GM13977 (cell line): ENCODE measurements around the gene RYR3.

Experiments used
- DNase-seq: peaks from one replicate; pipeline ENCODE4 v3.0.0; 2012; ENCODE audit warnings: low spot score
- in situ Hi-C: fragments of 300-500 bp; cut with MboI; formaldehyde crosslinking; loops from one replicate; pipeline ENCODE4 v1.12.0; 2022; ENCODE audit warnings: low sequenced_read_pairs, low pct_unique_long_range_greater_than_20kb, mixed read lengths, inconsistent platforms; ENCODE audit not compliant: unreplicated experiment
- TF ChIP-seq, protein P1 (sequence below): IDR thresholded peaks from 2 replicates; pipeline ENCODE4 v1.5.1; 2012; ENCODE audit warnings: mild to moderate bottlenecking, control low read depth; ENCODE audit not compliant: insufficient read depth; ENCODE audit errors: extremely low read depth, missing control alignments

Gene RYR3

DNA sequence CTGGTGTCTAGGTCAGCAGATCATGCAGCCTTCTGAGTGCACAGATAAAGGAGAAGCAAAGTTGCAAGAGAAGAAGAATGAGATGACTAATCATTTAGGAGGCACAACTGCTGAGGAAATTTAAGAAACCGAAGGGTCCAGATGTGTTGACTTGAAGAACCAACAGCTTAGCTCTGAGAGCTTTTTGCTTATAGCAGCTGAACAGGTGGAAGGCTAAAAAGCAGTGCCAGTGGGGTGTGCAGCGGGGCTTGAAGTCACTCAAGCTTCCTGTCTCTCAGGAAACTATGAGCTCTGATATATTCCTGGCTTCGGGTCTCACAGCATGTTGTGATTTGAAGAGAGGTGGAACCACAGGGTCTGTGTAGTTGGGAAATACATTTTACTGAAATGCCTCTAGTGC is 305.7 kb downstream of the RYR3 start:
- in situ Hi-C loops, result no loop called here
- TF ChIP-seq, protein P1, sequence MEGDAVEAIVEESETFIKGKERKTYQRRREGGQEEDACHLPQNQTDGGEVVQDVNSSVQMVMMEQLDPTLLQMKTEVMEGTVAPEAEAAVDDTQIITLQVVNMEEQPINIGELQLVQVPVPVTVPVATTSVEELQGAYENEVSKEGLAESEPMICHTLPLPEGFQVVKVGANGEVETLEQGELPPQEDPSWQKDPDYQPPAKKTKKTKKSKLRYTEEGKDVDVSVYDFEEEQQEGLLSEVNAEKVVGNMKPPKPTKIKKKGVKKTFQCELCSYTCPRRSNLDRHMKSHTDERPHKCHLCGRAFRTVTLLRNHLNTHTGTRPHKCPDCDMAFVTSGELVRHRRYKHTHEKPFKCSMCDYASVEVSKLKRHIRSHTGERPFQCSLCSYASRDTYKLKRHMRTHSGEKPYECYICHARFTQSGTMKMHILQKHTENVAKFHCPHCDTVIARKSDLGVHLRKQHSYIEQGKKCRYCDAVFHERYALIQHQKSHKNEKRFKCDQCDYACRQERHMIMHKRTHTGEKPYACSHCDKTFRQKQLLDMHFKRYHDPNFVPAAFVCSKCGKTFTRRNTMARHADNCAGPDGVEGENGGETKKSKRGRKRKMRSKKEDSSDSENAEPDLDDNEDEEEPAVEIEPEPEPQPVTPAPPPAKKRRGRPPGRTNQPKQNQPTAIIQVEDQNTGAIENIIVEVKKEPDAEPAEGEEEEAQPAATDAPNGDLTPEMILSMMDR, result no peak
- DNase-seq, result no peak

DNA sequence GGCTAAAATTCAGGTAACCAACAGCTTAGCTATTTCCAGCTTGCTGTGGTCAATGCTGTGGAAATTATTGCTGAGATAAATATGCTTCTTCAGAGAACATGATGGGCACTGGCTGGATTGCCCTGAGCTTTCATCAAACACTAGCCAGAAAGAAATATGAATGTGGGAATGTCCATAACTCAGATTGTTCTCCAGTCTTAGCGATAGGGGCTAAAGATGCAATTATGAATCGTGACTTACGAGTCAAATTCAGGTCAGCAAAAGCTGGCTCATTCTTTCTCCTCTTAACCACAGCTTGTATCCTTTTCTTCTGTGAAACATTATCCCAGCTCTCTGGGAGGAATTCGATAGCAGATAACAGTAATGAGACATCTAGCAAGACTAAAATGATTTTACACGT is 307.6 kb downstream of the RYR3 start:
- in situ Hi-C loops, result no loop called here
- TF ChIP-seq, protein P1, result no peak
- DNase-seq, result no peak

DNA sequence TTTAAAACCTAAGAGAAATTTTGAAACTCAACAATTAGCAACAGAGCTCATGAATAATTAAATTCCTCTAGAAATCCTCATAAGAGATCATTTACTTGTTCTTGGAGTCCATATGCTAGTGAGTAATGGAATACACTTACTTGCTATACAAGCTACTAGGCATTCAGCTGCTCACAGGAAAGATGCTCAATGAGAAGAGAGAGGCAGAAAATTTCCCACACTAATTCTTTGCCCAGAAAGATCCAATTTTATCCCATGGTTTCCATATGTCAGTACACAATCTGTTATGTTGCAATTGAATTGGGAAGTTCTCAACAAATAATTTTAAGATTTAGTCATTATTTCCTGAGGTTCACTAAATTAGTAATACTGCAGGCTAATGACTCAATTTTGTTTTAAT is 310.4 kb downstream of the RYR3 start:
- in situ Hi-C loops, result no loop called here
- DNase-seq, result no peak
- TF ChIP-seq, protein P1, result no peak

- TF ChIP-seq, protein P1, result no peak
- in situ Hi-C loops, result no loop called here
- no peak for DNase-seq
Measured at GRCh38 chr15:33623010-33623409, 312.2 kb downstream of the RYR3 start.

DNA sequence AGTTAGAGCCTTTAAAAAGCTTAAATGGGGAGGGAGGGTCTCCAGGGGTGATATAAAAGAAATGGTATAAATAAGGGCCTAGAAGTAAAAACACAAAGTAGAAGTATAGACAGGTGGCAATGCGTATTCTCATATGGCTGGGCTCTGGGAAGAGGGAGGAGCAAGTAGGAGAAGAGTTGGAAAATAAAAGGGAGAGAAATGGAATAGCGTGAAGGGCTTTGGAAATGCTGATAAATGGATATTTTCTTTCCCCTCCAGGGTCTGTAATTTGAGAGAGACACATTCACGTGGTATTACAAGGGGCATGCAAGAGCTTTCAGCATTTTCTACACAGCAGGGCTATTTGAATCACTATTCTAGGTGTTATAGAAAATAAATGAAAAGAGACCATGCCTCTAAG is 313.7 kb downstream of the RYR3 start:
- no peak for DNase-seq
- TF ChIP-seq, protein P1, result no peak
- in situ Hi-C loops, result no loop called here

DNA sequence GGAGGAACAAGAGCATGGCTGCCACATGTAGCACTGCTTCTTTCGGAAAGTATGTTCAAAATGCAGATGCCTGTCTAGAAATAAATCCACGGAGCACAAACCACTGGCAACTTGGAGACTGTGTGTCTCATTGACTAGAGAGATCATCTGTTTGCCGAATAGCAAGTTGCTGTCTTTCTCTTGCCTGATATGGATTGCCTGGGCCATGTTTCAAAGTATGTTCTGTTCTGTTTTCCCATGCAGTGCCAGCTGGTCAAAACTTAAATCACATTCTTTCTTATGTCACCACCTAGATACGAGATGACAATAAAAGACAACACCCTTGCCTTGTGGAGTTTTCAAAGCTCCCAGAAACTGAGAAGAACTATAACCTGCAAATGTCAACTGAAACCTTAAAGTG is 318.9 kb downstream of the RYR3 start:
- in situ Hi-C loops, result no loop called here
- TF ChIP-seq, protein P1, result no peak
- no peak for DNase-seq

DNA sequence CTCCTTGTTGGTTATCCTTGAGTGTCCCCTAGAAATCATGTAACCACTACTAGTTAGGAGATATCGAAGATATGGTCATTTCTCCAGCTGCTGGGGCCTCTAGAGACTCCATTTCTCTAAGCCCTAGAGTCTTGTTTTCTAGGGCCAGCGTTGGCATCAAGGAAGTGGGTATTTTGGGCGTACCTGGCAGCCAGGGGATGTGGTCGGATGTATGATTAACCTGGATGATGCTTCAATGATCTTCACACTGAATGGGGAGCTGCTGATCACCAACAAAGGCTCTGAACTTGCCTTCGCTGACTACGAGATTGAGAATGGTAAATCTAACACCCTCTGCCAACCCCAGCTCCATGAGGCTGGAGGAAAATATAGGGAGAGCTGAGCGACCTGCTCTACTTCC is 325.5 kb downstream of the RYR3 start:
- no peak for DNase-seq
- TF ChIP-seq, protein P1, result no peak
- in situ Hi-C loops, result no loop called here
